IMR-90 (cell line): ENCODE results near the gene C2. TPM values are rescaled to one million over a fixed set of nuclear protein-coding genes. Genes with fewer than 3 reads are reported as not detected.

Experiments
- ATAC-seq: fragments of 200-7000 bp; cut with Tn5 transposase; 2 replicates; pipeline ENCODE4 v1.9.1; 2020; ENCODE audit warnings: low read depth, mild to moderate bottlenecking, moderate library complexity
- BruUV-seq: library from RNA; stranded (reverse); fragments of 400-500 nt; replicated peaks from 2 replicates; lab custom pipeline; 2021; lab: Mats Ljungman, UMichigan
- CTCF ChIA-PET: fragments of 300-600 bp; formaldehyde crosslinking; extraction: SDS; loops from one replicate; lab custom pipeline; 2021; ENCODE audit warnings: antibody characterized with exemption; lab: Yijun Ruan, JAX
- POLR2A ChIA-PET: fragments of 300-600 bp; sonication (Branson Sonifier 250); formaldehyde crosslinking; loops from one replicate; lab custom pipeline; 2022; ENCODE audit warnings: antibody characterized with exemption; ENCODE audit not compliant: unreplicated experiment; lab: Charles Lee
- DNase-seq: peaks from one replicate; pipeline ENCODE4 v3.0.0; 2013
- H2AFZ ChIP-seq: replicated peaks from 2 replicates; pipeline ENCODE3; 2013; ENCODE audit warnings: low read length, mild to moderate bottlenecking; ENCODE audit not compliant: poor library complexity
- H2AK5ac ChIP-seq: 2 replicates; pipeline ENCODE4 v1.6.1; 2013; ENCODE audit warnings: low read depth, low read length, inconsistent platforms
- H2AK9ac ChIP-seq: replicated peaks from 2 replicates; pipeline ENCODE3; 2013; ENCODE audit warnings: mild to moderate bottlenecking, low read depth, low read length, moderate library complexity; ENCODE audit not compliant: poor library complexity
- H2BK120ac ChIP-seq: 2 replicates; pipeline ENCODE4 v1.6.1; 2013; ENCODE audit warnings: low read depth, low read length, inconsistent platforms
- H2BK15ac ChIP-seq: 3 replicates; pipeline ENCODE4 v1.6.1; 2013; ENCODE audit warnings: low read depth, low read length, inconsistent platforms
- H2BK20ac ChIP-seq: 2 replicates; pipeline ENCODE4 v1.6.1; 2013; ENCODE audit warnings: low read depth, mild to moderate bottlenecking, inconsistent platforms, low read length, moderate library complexity
- H2BK5ac ChIP-seq: 2 replicates; pipeline ENCODE4 v1.6.1; 2013; ENCODE audit warnings: mild to moderate bottlenecking, low read depth, low read length, inconsistent platforms; ENCODE audit not compliant: poor library complexity, severe bottlenecking
- H3K14ac ChIP-seq: replicated peaks from 2 replicates; pipeline ENCODE4 v1.6.1; 2013; ENCODE audit warnings: low read depth, low read length, inconsistent platforms
- H3K18ac ChIP-seq: 2 replicates; pipeline ENCODE4 v1.6.1; 2013; ENCODE audit warnings: low read depth, low read length, control low read depth
- H3K23ac ChIP-seq: 2 replicates; pipeline ENCODE4 v1.6.1; 2013; ENCODE audit warnings: low read depth, low read length, inconsistent platforms
- H3K27ac ChIP-seq: 2 replicates; pipeline ENCODE4 v1.5.1; 2013; ENCODE audit warnings: mild to moderate bottlenecking, control low read depth, low read length; ENCODE audit not compliant: insufficient read depth
- H3K27me3 ChIP-seq: 2 replicates; pipeline ENCODE4 v1.6.1; 2013; ENCODE audit warnings: low read length; ENCODE audit not compliant: control insufficient read depth, insufficient read depth
- H3K36me3 ChIP-seq: 2 replicates; pipeline ENCODE4 v1.6.1; 2013; ENCODE audit warnings: low read length, mixed read lengths; ENCODE audit not compliant: control insufficient read depth, insufficient read depth
- H3K4ac ChIP-seq: 2 replicates; pipeline ENCODE4 v1.6.1; 2013; ENCODE audit warnings: low read depth, low read length, inconsistent platforms
- H3K4me1 ChIP-seq: 2 replicates; pipeline ENCODE4 v1.6.1; 2013; ENCODE audit warnings: low read length, mixed read lengths; ENCODE audit not compliant: control insufficient read depth, insufficient read depth
- H3K4me2 ChIP-seq: 2 replicates; pipeline ENCODE4 v1.6.1; 2013; ENCODE audit warnings: low read depth, mild to moderate bottlenecking, control low read depth, low read length, moderate library complexity
- H3K4me3 ChIP-seq: 2 replicates; pipeline ENCODE4 v1.5.1; 2013; ENCODE audit warnings: low read depth, mild to moderate bottlenecking, control low read depth, low read length, moderate library complexity; ENCODE audit not compliant: insufficient read depth
- H3K56ac ChIP-seq: 2 replicates; pipeline ENCODE4 v1.6.1; 2013; ENCODE audit warnings: low read length, inconsistent platforms; ENCODE audit not compliant: insufficient read depth; ENCODE audit errors: extremely low read depth
- H3K79me1 ChIP-seq, 2 experiments: 2 replicates each; pipeline ENCODE4 v1.6.1; 2013; ENCODE audit warnings: low read length in 2 of 2, inconsistent platforms in 1 of 2, low read depth in 1 of 2
- H3K9ac ChIP-seq: 2 replicates; pipeline ENCODE4 v1.6.1; 2013; ENCODE audit warnings: low read depth, low read length, control low read depth
- H3K9me1 ChIP-seq: 2 replicates; pipeline ENCODE4 v1.6.1; 2013; ENCODE audit warnings: low read length, inconsistent platforms; ENCODE audit not compliant: insufficient read depth
- H3K9me3 ChIP-seq: 2 replicates; pipeline ENCODE4 v1.6.1; 2013; ENCODE audit warnings: low read length; ENCODE audit not compliant: control insufficient read depth, insufficient read depth
- H4K20me1 ChIP-seq: 2 replicates; pipeline ENCODE4 v1.6.1; 2013; ENCODE audit warnings: low read length, inconsistent platforms; ENCODE audit not compliant: insufficient read depth
- H4K5ac ChIP-seq: 2 replicates; pipeline ENCODE4 v1.6.1; 2013; ENCODE audit warnings: mild to moderate bottlenecking, low read depth, low read length, control low read depth
- H4K8ac ChIP-seq, 2 experiments: 2 replicates each; pipeline ENCODE4 v1.6.1; 2013; ENCODE audit warnings: low read depth in 2 of 2, low read length in 2 of 2, control low read depth in 1 of 2, inconsistent platforms in 1 of 2
- H4K91ac ChIP-seq: 2 replicates; pipeline ENCODE4 v1.6.1; 2013; ENCODE audit warnings: low read depth, low read length, inconsistent platforms; ENCODE audit not compliant: insufficient read depth
- CHD1 ChIP-seq: IDR thresholded peaks from 2 replicates; pipeline ENCODE4 v1.6.1; 2012; ENCODE audit warnings: low read depth, low read length, improper control_type of control experiment
- CTCF ChIP-seq: conservative IDR thresholded peaks from 2 replicates; pipeline ENCODE4 v1.5.1; 2012; ENCODE audit warnings: mild to moderate bottlenecking, low read depth, low read length, improper control_type of control experiment
- FOS ChIP-seq: fragments of 150-350 bp; IDR thresholded peaks from 2 replicates; pipeline ENCODE4 v1.6.1; 2016; ENCODE audit warnings: low read depth, low read length
- POLR2A ChIP-seq: IDR thresholded peaks from 2 replicates; pipeline ENCODE4 v1.6.1; 2012; ENCODE audit warnings: mild to moderate bottlenecking, low read depth, low read length
- RCOR1 ChIP-seq: IDR thresholded peaks from 2 replicates; pipeline ENCODE4 v1.6.1; 2012; ENCODE audit warnings: mild to moderate bottlenecking, low read length, improper control_type of control experiment; ENCODE audit not compliant: insufficient replicate concordance
- WGBS, 2 experiments: methylation state at CpG; one replicate each; pipeline versions ENCODE4 v1.1.5 to v1.1.7; 2013; ENCODE audit warnings: missing lambda C conversion rate in 2 of 2; ENCODE audit not compliant: insufficient read length in 1 of 2; ENCODE audit errors: extremely low coverage in 2 of 2; 5-methylcytosine and 5-hydroxymethylcytosine counted together
- dilution Hi-C: fragments of 300-500 bp; cut with HindIII; formaldehyde crosslinking; loops from one replicate; pipeline ENCODE4 v1.14.3; 2018; ENCODE audit warnings: low sequenced_read_pairs; ENCODE audit not compliant: unreplicated experiment
- in situ Hi-C: fragments of 300-500 bp; cut with MboI; formaldehyde crosslinking; loops from 3 replicates; pipeline ENCODE4 v1.14.3; 2019; ENCODE audit warnings: low sequenced_read_pairs, inconsistent platforms, mixed read lengths
- intact Hi-C: fragments of 100-400 bp; cut with micrococcal nuclease; formaldehyde crosslinking; loops from 2 replicates; pipeline ENCODE4 v1.10.0; 2022
- polyA plus RNA-seq, 3 experiments: library from polyadenylated mRNA; depleted of rRNA; stranded (reverse); fragments of >200 nt; gene quantifications; 2 replicates each; pipeline ENCODE4 v1.2.3, GENCODE V29; 2012; ENCODE audit warnings: low replicate concordance in 1 of 3
- total RNA-seq: library from RNA; depleted of rRNA; stranded (reverse); fragments of >200 nt; gene quantifications from 2 replicates; pipeline ENCODE4 v1.2.3, GENCODE V29; 2012
- TF ChIP-seq, protein P1 (sequence below): fragments of 150-350 bp; IDR thresholded peaks from 2 replicates; pipeline ENCODE4 v1.6.1; 2017; ENCODE audit warnings: mild to moderate bottlenecking, antibody characterized with exemption, low read length, low read depth

Gene C2
- total and polyA plus RNA-seq, 2 of the 4 experiments (the other 2 are of a cell fraction) = 0.18 to 0.19 TPM

DNA sequence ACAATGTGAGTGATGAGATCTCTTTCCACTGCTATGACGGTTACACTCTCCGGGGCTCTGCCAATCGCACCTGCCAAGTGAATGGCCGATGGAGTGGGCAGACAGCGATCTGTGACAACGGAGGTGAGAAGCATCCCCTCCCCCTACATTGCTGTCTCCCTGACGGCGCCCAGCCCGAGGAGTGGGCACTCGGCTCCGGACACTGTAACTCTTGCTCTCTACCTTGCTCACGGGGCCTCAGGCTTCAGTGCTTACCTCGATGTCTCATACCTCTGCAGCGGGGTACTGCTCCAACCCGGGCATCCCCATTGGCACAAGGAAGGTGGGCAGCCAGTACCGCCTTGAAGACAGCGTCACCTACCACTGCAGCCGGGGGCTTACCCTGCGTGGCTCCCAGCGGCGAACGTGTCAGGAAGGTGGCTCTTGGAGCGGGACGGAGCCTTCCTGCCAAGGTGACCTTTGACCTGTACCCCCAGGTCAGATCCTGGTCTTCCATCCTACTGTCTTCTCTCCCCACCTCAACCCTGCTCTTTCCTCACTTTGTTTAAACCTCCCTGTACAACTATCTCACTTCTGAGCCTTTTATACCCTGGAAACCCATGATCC lies 19.7 kb downstream of the C2 start (continued):
- TF ChIP-seq, protein P1, sequence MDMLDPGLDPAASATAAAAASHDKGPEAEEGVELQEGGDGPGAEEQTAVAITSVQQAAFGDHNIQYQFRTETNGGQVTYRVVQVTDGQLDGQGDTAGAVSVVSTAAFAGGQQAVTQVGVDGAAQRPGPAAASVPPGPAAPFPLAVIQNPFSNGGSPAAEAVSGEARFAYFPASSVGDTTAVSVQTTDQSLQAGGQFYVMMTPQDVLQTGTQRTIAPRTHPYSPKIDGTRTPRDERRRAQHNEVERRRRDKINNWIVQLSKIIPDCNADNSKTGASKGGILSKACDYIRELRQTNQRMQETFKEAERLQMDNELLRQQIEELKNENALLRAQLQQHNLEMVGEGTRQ = no peak

DNA sequence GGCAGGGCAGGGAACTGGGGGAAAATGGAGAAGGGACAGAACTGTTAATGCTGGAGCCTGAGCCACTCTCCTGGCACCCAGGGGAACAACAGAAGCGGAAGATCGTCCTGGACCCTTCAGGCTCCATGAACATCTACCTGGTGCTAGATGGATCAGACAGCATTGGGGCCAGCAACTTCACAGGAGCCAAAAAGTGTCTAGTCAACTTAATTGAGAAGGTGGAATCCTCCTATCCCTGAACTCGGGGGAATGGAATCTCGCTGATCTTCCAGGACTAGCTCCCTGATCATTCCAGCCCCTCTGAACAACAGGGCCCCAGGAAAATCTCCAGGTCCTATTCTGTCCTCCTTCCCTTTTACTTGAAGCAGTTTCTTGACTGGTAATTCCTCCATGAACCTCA lies 20.3 kb downstream of the C2 start:
- DNase-seq (no peak), ATAC-seq (no peak)
- no peak overlapping the region for H2BK120ac ChIP-seq
- no peak overlapping the region for H3K27ac ChIP-seq
- no peak overlapping the region; the same call in 1 of the 2 replicates for H2AK5ac ChIP-seq
- TF ChIP-seq CTCF (no peak), RCOR1 (no peak), FOS (no peak), CHD1 (no peak), POLR2A (no peak)
- ChIA-PET POLR2A (no interaction called here), CTCF (no interaction called here)
- no peak overlapping the region for H2BK20ac ChIP-seq
- WGBS, 2 experiments = no CpG with 5 or more reads among the region's 4 CpGs
- no TSS peak for BruUV-seq
- no peaks in the 10 kb centered on the region for H3K9me3 ChIP-seq
- no peak overlapping the region for H3K14ac ChIP-seq
- intact Hi-C loops (no loop called here), in situ Hi-C loops (loop anchor here (5.0 to 10.0 kb wide), 2 partner anchors 36 to 263 kb away; partner anchors contain the start of gene LY6G5C), dilution Hi-C loops (no loop called here)
- 0 out of 2 replicates have a peak, but pooled peaks cover 5% of the 10 kb centered on the region for H4K20me1 ChIP-seq
- no peak overlapping the region for H4K5ac ChIP-seq
- H3K79me1 ChIP-seq = no peaks in the 10 kb centered on the region
- no peak overlapping the region for H3K23ac ChIP-seq
- peaks cover 17% of the 10 kb centered on the region for H3K36me3 ChIP-seq
- peaks cover 22% of the 10 kb centered on the region for H3K4me1 ChIP-seq
- no peak overlapping the region for H4K8ac ChIP-seq
- no peak overlapping the region for H2BK15ac ChIP-seq
- H3K18ac ChIP-seq = no peak overlapping the region
- H3K4ac ChIP-seq = no peak overlapping the region
- H3K9ac ChIP-seq = no peak overlapping the region
- H2BK5ac ChIP-seq = no peak overlapping the region
- no peak overlapping the region for H3K56ac ChIP-seq
- no peak overlapping the region for H3K4me2 ChIP-seq
- no peak overlapping the region for H2AFZ ChIP-seq
- H2AK9ac ChIP-seq = no peak overlapping the region
- no peak overlapping the region for H4K91ac ChIP-seq
- H3K9me1 ChIP-seq = peaks cover 12% of the 10 kb centered on the region
- H3K27me3 ChIP-seq = no peaks in the 10 kb centered on the region
- no peak overlapping the region for H3K4me3 ChIP-seq
